Activated T-cell treated with anti-CD3 and anti-CD28 coated beads for 4 hours (primary cell): ENCODE measurements around the gene ETNK1.
"Not testable (repeated sequence)": the region's sequence is repeated elsewhere in the genome, so short reads cannot be mapped to it uniquely, and the experiment has no call there.

ENCODE experiments used
- DNase-seq: peaks from one replicate; pipeline ENCODE4 v3.0.0-alpha.2; 2020

ETNK1 gene

GRCh38 chr12:22691319-22691718 is 66.3 kb downstream of the ETNK1 start:
- DNase-seq, result no peak

GRCh38 chr12:22692467-22692866 is 67.5 kb downstream of the ETNK1 start:
- DNase-seq, result not testable (repeated sequence)

GRCh38 chr12:22692964-22693555 is 68.1 kb downstream of the ETNK1 start:
- DNase-seq, result no peak

GRCh38 chr12:22698576-22698975 is 73.6 kb downstream of the ETNK1 start:
- no peak for DNase-seq

GRCh38 chr12:22699705-22700104 is 74.7 kb downstream of the ETNK1 start:
- DNase-seq, result not testable (repeated sequence)

- no peak for DNase-seq
Observed at GRCh38 chr12:22700106-22700505, 75.1 kb downstream of the ETNK1 start.

GRCh38 chr12:22701216-22701809 is 76.3 kb downstream of the ETNK1 start:
- not testable (repeated sequence) for DNase-seq

GRCh38 chr12:22702690-22703089 is 77.7 kb downstream of the ETNK1 start:
- DNase-seq, result no peak

GRCh38 chr12:22709292-22709691 is 84.3 kb downstream of the ETNK1 start:
- DNase-seq, result no peak

GRCh38 chr12:22712083-22712482 is 87.1 kb downstream of the ETNK1 start:
- DNase-seq, result no peak

GRCh38 chr12:22715254-22715653 is 90.3 kb downstream of the ETNK1 start:
- no peak for DNase-seq

GRCh38 chr12:22719745-22720144 is 94.8 kb downstream of the ETNK1 start:
- DNase-seq, result no peak

- DNase-seq, result no peak
Observed at GRCh38 chr12:22722081-22722480, 97.1 kb downstream of the ETNK1 start.

- no peak for DNase-seq
Observed at GRCh38 chr12:22722779-22723178, 97.8 kb downstream of the ETNK1 start.

- no peak for DNase-seq
Observed at GRCh38 chr12:22728987-22729386, 104.0 kb downstream of the ETNK1 start.

- DNase-seq, result no peak
Observed at GRCh38 chr12:22729431-22729956, 104.5 kb downstream of the ETNK1 start.

GRCh38 chr12:22729957-22730443 is 105.0 kb downstream of the ETNK1 start:
- no peak for DNase-seq

GRCh38 chr12:22731236-22731635 is 106.3 kb downstream of the ETNK1 start:
- DNase-seq, result no peak

GRCh38 chr12:22733756-22734155 is 108.8 kb downstream of the ETNK1 start:
- DNase-seq, result no peak

GRCh38 chr12:22738945-22739344 is 114.0 kb downstream of the ETNK1 start:
- DNase-seq, result no peak
